Endothelial cell of umbilical vein (primary cell): Measurements from ENCODE around the gene DENND1A. TPM values are rescaled to one million over a fixed set of nuclear protein-coding genes. Genes with fewer than 3 reads are reported as not detected.

ENCODE experiments used
- BruUV-seq: library from RNA; stranded (reverse); fragments of 400-500 nt; replicated peaks from 2 replicates; lab custom pipeline; 2021; lab: Mats Ljungman, UMichigan
- CTCF ChIA-PET: fragments of 300-600, 350-600 bp; sonication (Branson Sonifier 250); formaldehyde crosslinking; loops from one replicate; lab custom pipeline; 2021; ENCODE audit warnings: antibody characterized with exemption, inconsistent platforms; lab: Charles Lee
- POLR2A ChIA-PET: fragments of 300-600, 350-600 bp; sonication (Branson Sonifier 250); formaldehyde crosslinking; loops from one replicate; lab custom pipeline; 2021; ENCODE audit warnings: antibody characterized with exemption, inconsistent platforms; lab: Charles Lee
- DNase-seq: peaks from one replicate; pipeline ENCODE4 v3.0.0-alpha.2; 2011; ENCODE audit warnings: low read depth, low spot score
- FAIRE-seq: peaks from 2 replicates; lab custom pipeline; 2011; peaks lifted over from hg19 to GRCh38; lab: Jason Lieb, UNC
- H2AFZ ChIP-seq: 2 replicates; pipeline ENCODE4 v1.6.0; 2012; ENCODE audit warnings: low read depth, low read length, control low read depth, inconsistent platforms
- H3K27ac ChIP-seq: 2 replicates; pipeline ENCODE4 v1.5.1; 2011; ENCODE audit warnings: low read depth, mild to moderate bottlenecking, control low read depth, low read length, moderate library complexity; ENCODE audit not compliant: insufficient read depth
- H3K27me3 ChIP-seq, 2 experiments: 2 replicates each; pipeline versions ENCODE4 v1.6.0 to v1.6.1; 2011; ENCODE audit warnings: low read length in 2 of 2, mixed read lengths in 1 of 2; ENCODE audit not compliant: control insufficient read depth in 2 of 2, insufficient read depth in 2 of 2
- H3K36me3 ChIP-seq, 2 experiments: 2 replicates in 1 of 2; 3 replicates in 1 of 2; pipeline ENCODE4 v1.5.1; 2011; ENCODE audit warnings: low read length in 2 of 2, mild to moderate bottlenecking in 1 of 2, moderate library complexity in 1 of 2; ENCODE audit not compliant: control insufficient read depth in 2 of 2, insufficient read depth in 2 of 2; ENCODE audit errors: extremely low read depth in 1 of 2
- H3K4me1 ChIP-seq: 3 replicates; pipeline ENCODE4 v1.5.1; 2011; ENCODE audit warnings: mild to moderate bottlenecking, low read length; ENCODE audit not compliant: control insufficient read depth, insufficient read depth; ENCODE audit errors: extremely low read depth
- H3K4me2 ChIP-seq: 2 replicates; pipeline ENCODE4 v1.6.1; 2011; ENCODE audit warnings: low read length, control low read depth, mixed read lengths; ENCODE audit not compliant: insufficient read depth
- H3K4me3 ChIP-seq, 3 experiments: fragments of 200-600 bp in 1 of 3; sonication (generic), shearing (Covaris generic) in 1 of 3; replicated peaks in 1 of 3; 2 replicates each; pipeline ENCODE4 v1.5.1; 2011 to 2016; ENCODE audit warnings: control low read depth in 3 of 3, low read length in 3 of 3, mild to moderate bottlenecking in 2 of 3, inconsistent platforms in 1 of 3, low read depth in 1 of 3, moderate library complexity in 1 of 3; ENCODE audit not compliant: insufficient read depth in 1 of 3
- H3K79me2 ChIP-seq: 2 replicates; pipeline ENCODE4 v1.6.0; 2012; ENCODE audit warnings: low read length, inconsistent platforms; ENCODE audit not compliant: control insufficient read depth, insufficient read depth
- H3K9ac ChIP-seq: replicated peaks from 2 replicates; pipeline ENCODE3; 2011; ENCODE audit warnings: low read length, control low read depth; ENCODE audit not compliant: insufficient read depth; ENCODE audit errors: extremely low read depth
- H3K9me1 ChIP-seq: replicated peaks from 3 replicates; pipeline ENCODE4 v1.6.0; 2011; ENCODE audit warnings: mild to moderate bottlenecking, low read length; ENCODE audit not compliant: control insufficient read depth, insufficient read depth; ENCODE audit errors: extremely low read depth
- H3K9me3 ChIP-seq: replicated peaks from 2 replicates; pipeline ENCODE4 v1.5.1; 2012; ENCODE audit warnings: low read length, inconsistent platforms; ENCODE audit not compliant: control insufficient read depth, insufficient read depth
- H4K20me1 ChIP-seq: replicated peaks from 2 replicates; pipeline ENCODE3; 2011; ENCODE audit warnings: mild to moderate bottlenecking, low read length; ENCODE audit not compliant: control insufficient read depth, insufficient read depth; ENCODE audit errors: extremely low read depth
- CTCF ChIP-seq, 2 donors: IDR thresholded peaks; 1 replicate in 1 of 2; 2 replicates in 1 of 2; pipeline ENCODE4 v1.5.1; 2011; ENCODE audit warnings: low read length in 2 of 2, mild to moderate bottlenecking in 2 of 2, moderate library complexity in 2 of 2, control low read depth in 1 of 2, inconsistent platforms in 1 of 2, low read depth in 1 of 2; ENCODE audit not compliant: insufficient read depth in 1 of 2; ENCODE audit errors: extremely low read depth in 1 of 2
- EZH2 ChIP-seq: IDR thresholded peaks from 2 replicates; pipeline ENCODE4 v1.6.1; 2012; ENCODE audit warnings: borderline replicate concordance, low read depth, mild to moderate bottlenecking, moderate library complexity, low read length, inconsistent platforms; ENCODE audit not compliant: severe bottlenecking
- FOS ChIP-seq: IDR thresholded peaks from 2 replicates; pipeline ENCODE4 v1.6.1; 2011; ENCODE audit warnings: mild to moderate bottlenecking, low read length, moderate library complexity, borderline replicate concordance; ENCODE audit not compliant: insufficient read depth
- GATA2 ChIP-seq: IDR thresholded peaks from 2 replicates; pipeline ENCODE4 v1.7.0; 2011; ENCODE audit warnings: low read depth, mild to moderate bottlenecking, moderate library complexity, mixed read lengths, low read length; ENCODE audit not compliant: insufficient read length, insufficient read depth
- JUN ChIP-seq: IDR thresholded peaks from 2 replicates; pipeline ENCODE4 v1.6.1; 2011; ENCODE audit warnings: borderline replicate concordance, low read depth; ENCODE audit not compliant: insufficient read length, insufficient read depth
- MAX ChIP-seq: IDR thresholded peaks from 2 replicates; pipeline ENCODE4 v1.6.1; 2011; ENCODE audit not compliant: insufficient read depth, insufficient read length
- MYC ChIP-seq: IDR thresholded peaks from one replicate; pipeline ENCODE4 v1.6.1; 2011; ENCODE audit warnings: mild to moderate bottlenecking, low read depth, low read length
- POLR2A ChIP-seq: IDR thresholded peaks from 2 replicates; pipeline ENCODE4 v1.6.1; 2012; ENCODE audit warnings: low read depth, mild to moderate bottlenecking, control low read depth, low read length
- POLR2AphosphoS5 ChIP-seq: IDR thresholded peaks from 2 replicates; pipeline ENCODE4 v1.6.1; 2012; ENCODE audit warnings: low read depth, mild to moderate bottlenecking, control low read depth, low read length, moderate library complexity; ENCODE audit not compliant: insufficient read depth
- dilution Hi-C: fragments of 300-500 bp; cut with MboI; formaldehyde crosslinking; loops from one replicate; pipeline ENCODE4 v1.15.0; 2019; ENCODE audit warnings: low sequenced_read_pairs; ENCODE audit not compliant: extremely low pct_ligation_motif_present
- intact Hi-C: fragments of 100-400 bp; cut with micrococcal nuclease; formaldehyde crosslinking; loops from one replicate; pipeline ENCODE4 v1.10.0; 2022
- polyA plus RNA-seq, 4 experiments: library from polyadenylated mRNA; depleted of rRNA in 3 of 4; stranded (reverse) in 3 of 4; unstranded in 1 of 4; fragments of >200 nt; gene quantifications; 2 replicates each; pipeline versions ENCODE4 v1.2.1 to v1.2.3, GENCODE V29; 2011 to 2012; ENCODE audit warnings: missing spikeins in 1 of 4
- total RNA-seq: library from RNA; stranded (reverse); gene quantifications from 2 replicates; pipeline ENCODE4 v1.2.3, GENCODE V29; 2021

DENND1A gene
- total and polyA plus RNA-seq, 2 donors (not counting 3 experiments of a cell fraction or from before 2014, with no cell fraction given): 18.5 to 24.5 TPM

- FAIRE-seq: no peak
- Histone ChIP-seq H3K9ac (no peak overlapping the region), H3K9me3 (no peaks in the 10 kb centered on the region), H3K4me1 (no peaks in the 10 kb centered on the region), H3K9me1 (no peaks in the 10 kb centered on the region), H2AFZ (no peak overlapping the region), H3K79me2 (no peaks in the 10 kb centered on the region), H3K4me2 (no peak overlapping the region), H3K4me3 (no peak overlapping the region), H3K36me3 (no peaks in the 10 kb centered on the region), H3K27ac (no peak overlapping the region), H3K27me3 (peaks cover 26 to 32% of the 10 kb centered on the region in 2 experiments), H4K20me1 (no peaks in the 10 kb centered on the region)
- no peak for DNase-seq
- no peak for TF ChIP-seq GATA2
- dilution Hi-C loops: no loop called here
- ChIA-PET POLR2A (no interaction called here), CTCF (interaction anchor here (1.1 to 1.4 kb wide), 2 partner anchors 8 to 17 kb away, joined by 3 read pairs; no protein-coding TSS in a partner anchor)
- BruUV-seq: no TSS peak
- intact Hi-C loops: no loop called here
These were observed 557.9 kb downstream of the DENND1A start for GRCh38 chr9:123371805-123372590.

- dilution Hi-C loops: no loop called here
- peaks cover 26 to 32% of the 10 kb centered on the region in 2 experiments for H3K27me3 ChIP-seq
- intact Hi-C loops: no loop called here
- no peaks in the 10 kb centered on the region for H4K20me1 ChIP-seq
- TF ChIP-seq CTCF (IDR thresholded peaks at IDR 0.05; ENCODE audit: extremely low read depth in 1 of 2, insufficient read depth in 1 of 2, low read depth in 1 of 2, low read length in 2 of 2): no peak
- no peak for TF ChIP-seq POLR2AphosphoS5
- TF ChIP-seq MYC: no peak
- no peak for TF ChIP-seq FOS
- no peak for TF ChIP-seq MAX
- no peak for TF ChIP-seq JUN
- TF ChIP-seq EZH2: no peak
- TF ChIP-seq POLR2A: no peak
- TF ChIP-seq GATA2: no peak
- POLR2A ChIA-PET: no interaction called here
- no peak overlapping the region for H3K4me2 ChIP-seq
- CTCF ChIA-PET: interaction anchor here (1.4 kb wide), 1 partner anchor 9 kb away, joined by 3 read pairs; no protein-coding TSS in a partner anchor
- H3K27ac ChIP-seq: no peak overlapping the region
- no peaks in the 10 kb centered on the region for H3K9me3 ChIP-seq
- BruUV-seq: no TSS peak
- H3K9ac ChIP-seq: no peak overlapping the region
- no peak overlapping the region for H2AFZ ChIP-seq
- FAIRE-seq (no peak), DNase-seq (no peak)
- no peaks in the 10 kb centered on the region for H3K9me1 ChIP-seq
- H3K79me2 ChIP-seq: no peaks in the 10 kb centered on the region
- H3K36me3 ChIP-seq: no peaks in the 10 kb centered on the region
- H3K4me3 ChIP-seq: no peak overlapping the region
- H3K4me1 ChIP-seq: no peaks in the 10 kb centered on the region
These were observed 558.7 kb downstream of the DENND1A start for GRCh38 chr9:123371228-123371584.
